Body of pancreas (tissue), 4 donors: ENCODE measurements around the gene SLC17A5. TPM values are rescaled to one million over a fixed set of nuclear protein-coding genes. Genes with fewer than 3 reads are reported as not detected.

Experiments used
- ATAC-seq: fragments of 150-250 bp; one replicate; pipeline ENCODE4 v1.9.1; 2016
- DNase-seq, 4 donors: peaks; one replicate each; pipeline ENCODE4 v3.0.0-alpha.2; 2019
- H3K27ac ChIP-seq, 4 donors: fragments of 200-600 bp; sonication (generic); 1 replicate in 3 of 4; 2 replicates in 1 of 4; pipeline versions ENCODE4 v1.5.1 to v1.6.1; 2016 to 2019; ENCODE audit warnings: mild to moderate bottlenecking in 1 of 4, mixed read lengths in 1 of 4, moderate library complexity in 1 of 4
- H3K27me3 ChIP-seq, 2 donors: fragments of 200-600 bp; sonication (generic); one replicate each; pipeline ENCODE4 v1.6.0; 2016; ENCODE audit warnings: mild to moderate bottlenecking in 1 of 2
- H3K36me3 ChIP-seq, 2 donors: fragments of 200-600 bp; sonication (generic); replicated peaks in 1 of 2; 2 replicates each; pipeline ENCODE4 v1.5.1; 2016; ENCODE audit warnings: low read depth in 2 of 2; ENCODE audit not compliant: insufficient read depth in 1 of 2
- H3K4me1 ChIP-seq: fragments of 200-600 bp; sonication (generic); one replicate; pipeline ENCODE4 v1.6.0; 2016
- H3K4me3 ChIP-seq, 2 donors: fragments of 200-600 bp; sonication (generic); 1 replicate in 1 of 2; 2 replicates in 1 of 2; pipeline ENCODE4 v1.5.1; 2016 to 2019
- H3K9me3 ChIP-seq, 3 donors: fragments of 200-600 bp; sonication (generic); 1 replicate in 2 of 3; 2 replicates in 1 of 3; pipeline ENCODE4 v1.5.1; 2016
- POLR2A ChIP-seq, 3 donors: fragments of 450-650 bp; IDR thresholded peaks; one replicate each; pipeline ENCODE4 v1.6.1; 2016; ENCODE audit warnings: antibody characterized with exemption in 3 of 3, mild to moderate bottlenecking in 2 of 3
- WGBS, 2 donors: methylation state at CpG; one replicate each; pipeline ENCODE4 v1.1.5; 2017; 5-methylcytosine and 5-hydroxymethylcytosine counted together
- intact Hi-C: fragments of 100-400 bp; cut with DNase I; formaldehyde crosslinking; loops from one replicate; pipeline ENCODE4 v1.15.1; 2023
- total RNA-seq, 2 donors: library from RNA; depleted of rRNA; stranded (reverse); fragments of >200 nt; gene quantifications; one replicate each; pipeline ENCODE4 v1.1.0, GENCODE V29; 2016
- TF ChIP-seq, protein P1 (sequence below), 7 experiments: fragments of 450-650 bp in 4 of 7; fragments of 200-600 bp in 3 of 7; sonication (generic) in 3 of 7; IDR thresholded peaks; one replicate each; pipeline ENCODE4 v1.5.1; 2016 to 2019; ENCODE audit warnings: antibody characterized with exemption in 7 of 7

The SLC17A5 gene, protein sequence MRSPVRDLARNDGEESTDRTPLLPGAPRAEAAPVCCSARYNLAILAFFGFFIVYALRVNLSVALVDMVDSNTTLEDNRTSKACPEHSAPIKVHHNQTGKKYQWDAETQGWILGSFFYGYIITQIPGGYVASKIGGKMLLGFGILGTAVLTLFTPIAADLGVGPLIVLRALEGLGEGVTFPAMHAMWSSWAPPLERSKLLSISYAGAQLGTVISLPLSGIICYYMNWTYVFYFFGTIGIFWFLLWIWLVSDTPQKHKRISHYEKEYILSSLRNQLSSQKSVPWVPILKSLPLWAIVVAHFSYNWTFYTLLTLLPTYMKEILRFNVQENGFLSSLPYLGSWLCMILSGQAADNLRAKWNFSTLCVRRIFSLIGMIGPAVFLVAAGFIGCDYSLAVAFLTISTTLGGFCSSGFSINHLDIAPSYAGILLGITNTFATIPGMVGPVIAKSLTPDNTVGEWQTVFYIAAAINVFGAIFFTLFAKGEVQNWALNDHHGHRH
- total RNA-seq: 10 to 100 TPM in 1 of 2 donors, 1 to 10 TPM in 1; 4.9 to 11.2 TPM

DNA sequence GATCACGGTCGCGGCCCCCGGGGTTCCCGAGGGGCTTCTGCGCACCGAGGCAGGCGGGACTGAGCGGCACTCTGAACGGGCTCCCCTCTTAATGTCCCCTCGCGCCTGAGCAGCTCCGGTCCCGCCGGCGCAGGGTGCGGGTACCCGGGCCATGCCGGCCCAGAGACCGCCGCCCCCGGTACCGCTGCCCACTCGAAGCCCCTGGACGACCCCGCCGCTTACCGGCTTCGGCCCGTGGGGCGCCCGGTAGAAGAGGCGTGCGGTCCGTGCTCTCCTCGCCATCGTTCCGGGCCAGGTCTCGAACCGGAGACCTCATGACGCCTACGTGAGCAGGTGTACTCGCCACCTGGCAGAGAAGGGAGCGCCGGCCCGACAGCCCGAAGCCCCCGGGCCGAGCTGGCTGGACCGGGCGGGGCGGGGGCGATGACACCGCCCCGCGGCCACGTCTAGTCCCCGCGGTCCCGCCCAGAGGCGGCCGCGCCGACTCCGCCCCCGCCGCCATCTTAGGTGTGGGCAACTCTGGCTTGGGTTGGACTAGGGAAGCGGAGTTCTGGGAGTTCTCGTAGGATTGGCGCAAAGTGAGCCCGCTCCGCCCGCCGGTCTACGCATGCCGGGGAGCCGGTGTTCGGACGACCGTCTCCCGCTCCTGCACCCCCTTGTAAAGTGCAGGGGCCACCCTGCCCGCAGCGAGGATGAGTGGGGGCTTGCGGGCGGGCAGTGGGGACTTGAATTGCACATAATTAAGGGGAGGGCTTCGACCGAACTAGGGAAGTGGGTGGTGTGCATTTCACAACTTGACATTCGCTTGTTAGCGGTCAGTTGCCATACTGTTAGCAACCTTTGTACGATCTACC lies at the start of gene SLC17A5:
Gene SLC17A5 (minus strand): TSS at position 422 of the 854 bp plus-strand sequence. CDS start 106 bp downstream, at position 316.
- no peaks in the 10 kb centered on the region for H3K9me3 ChIP-seq
- H3K27ac ChIP-seq: peak within 1 kb of the TSS; percentile 71 to 98 (median 92)
- intact Hi-C loops: no loop called here
- peak within 1 kb of the TSS; percentile 93 to 94 for H3K4me3 ChIP-seq
- ATAC-seq: peak; percentile 96
- WGBS, 2 donors: 0% methylated on average over 4 to 86 of the region's 90 CpGs
- TF ChIP-seq POLR2A (IDR thresholded peaks at IDR 0.05): peak; percentile 67 to 88 (median 85)
- TF ChIP-seq, protein P1, sequence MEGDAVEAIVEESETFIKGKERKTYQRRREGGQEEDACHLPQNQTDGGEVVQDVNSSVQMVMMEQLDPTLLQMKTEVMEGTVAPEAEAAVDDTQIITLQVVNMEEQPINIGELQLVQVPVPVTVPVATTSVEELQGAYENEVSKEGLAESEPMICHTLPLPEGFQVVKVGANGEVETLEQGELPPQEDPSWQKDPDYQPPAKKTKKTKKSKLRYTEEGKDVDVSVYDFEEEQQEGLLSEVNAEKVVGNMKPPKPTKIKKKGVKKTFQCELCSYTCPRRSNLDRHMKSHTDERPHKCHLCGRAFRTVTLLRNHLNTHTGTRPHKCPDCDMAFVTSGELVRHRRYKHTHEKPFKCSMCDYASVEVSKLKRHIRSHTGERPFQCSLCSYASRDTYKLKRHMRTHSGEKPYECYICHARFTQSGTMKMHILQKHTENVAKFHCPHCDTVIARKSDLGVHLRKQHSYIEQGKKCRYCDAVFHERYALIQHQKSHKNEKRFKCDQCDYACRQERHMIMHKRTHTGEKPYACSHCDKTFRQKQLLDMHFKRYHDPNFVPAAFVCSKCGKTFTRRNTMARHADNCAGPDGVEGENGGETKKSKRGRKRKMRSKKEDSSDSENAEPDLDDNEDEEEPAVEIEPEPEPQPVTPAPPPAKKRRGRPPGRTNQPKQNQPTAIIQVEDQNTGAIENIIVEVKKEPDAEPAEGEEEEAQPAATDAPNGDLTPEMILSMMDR (IDR thresholded peaks at IDR 0.05): peak in 1 of 7 experiments; percentile 3
- H3K27me3 ChIP-seq: no peaks in the 10 kb centered on the region
- peaks cover 9% of the 10 kb centered on the region for H3K4me1 ChIP-seq
- H3K36me3 ChIP-seq: no peaks in the 10 kb centered on the region
- DNase-seq: peak; percentile 93 to 97 (median 95)

DNA sequence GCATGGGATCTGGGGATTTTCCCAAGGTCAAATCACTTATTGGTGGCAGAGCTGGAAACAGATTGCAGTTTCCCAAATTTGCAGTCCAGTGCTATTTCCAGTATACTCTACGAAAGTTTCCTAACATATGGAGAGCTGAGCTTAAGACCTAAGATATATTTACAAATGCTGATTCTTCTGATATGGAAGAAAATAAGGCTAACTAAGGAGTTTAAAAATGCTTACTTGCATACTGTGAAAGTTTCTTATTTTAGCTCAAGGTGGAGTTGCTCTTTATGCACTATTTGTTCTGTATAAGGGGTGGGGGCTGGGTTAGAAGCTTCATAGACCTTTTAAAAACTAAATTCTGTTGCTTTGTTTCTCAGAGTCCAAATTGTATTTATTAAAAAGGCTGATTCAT lies 49.7 kb upstream of the SLC17A5 start:
- intact Hi-C loops: no loop called here
- no peaks in the 10 kb centered on the region for H3K36me3 ChIP-seq
- 24 to 36% methylated on average over 1 of the region's 1 CpG for WGBS, 2 donors
- no peak overlapping the region for H3K27ac ChIP-seq
- no peaks in the 10 kb centered on the region for H3K9me3 ChIP-seq
- DNase-seq (no peak), ATAC-seq (no peak)
- H3K4me3 ChIP-seq: no peak overlapping the region
- no peaks in the 10 kb centered on the region for H3K27me3 ChIP-seq
- no peaks in the 10 kb centered on the region for H3K4me1 ChIP-seq
- TF ChIP-seq, protein P1 (IDR thresholded peaks at IDR 0.05): no peak
- TF ChIP-seq POLR2A (IDR thresholded peaks at IDR 0.05): no peak

DNA sequence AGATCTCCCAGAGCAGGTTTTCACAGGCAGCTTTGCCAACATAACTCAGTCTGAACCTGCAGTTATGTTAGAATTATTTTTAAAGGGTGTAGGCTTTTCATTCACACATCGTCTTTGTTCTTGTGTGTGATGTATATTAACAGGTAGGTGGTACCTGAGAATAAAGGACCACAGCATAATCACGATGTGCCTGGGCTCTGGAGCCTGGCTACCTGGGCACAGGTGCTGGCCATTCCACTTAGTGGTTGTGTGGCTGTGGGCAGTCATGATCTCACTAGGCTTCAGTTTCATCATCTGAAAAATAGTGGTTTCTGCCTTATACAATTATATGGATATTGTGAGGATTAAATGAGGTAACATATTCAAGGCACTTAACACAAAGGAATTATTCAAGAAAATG lies 48.7 kb upstream of the SLC17A5 start:
- H3K27me3 ChIP-seq: no peaks in the 10 kb centered on the region

DNA sequence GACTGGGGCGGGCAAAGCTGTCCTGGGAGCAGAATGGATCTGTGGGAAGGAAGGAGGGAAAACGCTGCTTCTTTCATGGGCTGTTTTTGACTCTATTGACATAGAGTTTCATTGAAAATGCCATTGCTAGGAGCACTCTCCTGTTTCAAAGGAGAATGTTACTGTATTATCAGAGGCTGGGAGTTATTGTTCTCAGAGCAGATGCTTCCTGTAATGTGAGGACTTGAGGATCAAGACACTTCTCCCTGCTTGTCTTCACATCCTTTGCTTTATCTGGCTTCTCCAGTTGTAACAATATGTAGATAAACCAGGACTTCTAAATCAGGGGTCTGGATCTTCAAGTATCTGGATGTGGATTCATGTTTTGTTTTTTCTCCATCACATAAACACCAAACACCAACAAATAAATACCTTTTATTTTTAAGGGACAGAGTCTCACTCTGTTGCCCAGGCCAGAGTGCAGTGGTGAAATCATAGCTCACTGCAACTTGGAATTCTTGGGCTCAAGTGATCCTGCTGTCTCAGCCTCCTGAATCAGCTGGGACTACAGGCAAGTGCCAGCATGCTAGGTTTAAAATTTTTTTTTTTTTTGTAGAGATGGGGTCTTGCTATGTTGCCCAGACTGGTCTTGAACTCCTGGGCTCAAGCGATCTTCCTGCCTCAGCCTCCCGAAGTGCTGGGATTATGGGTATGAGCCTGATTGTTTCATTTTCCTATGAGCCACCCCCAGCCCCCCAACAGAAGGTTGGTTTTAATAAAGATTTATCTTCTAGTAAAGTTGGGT lies 46.1 kb upstream of the SLC17A5 start:
- no peak for TF ChIP-seq POLR2A (IDR thresholded peaks at IDR 0.05)
- TF ChIP-seq, protein P1 (IDR thresholded peaks at IDR 0.05): no peak
- Histone ChIP-seq H3K4me1 (peaks cover 9% of the 10 kb centered on the region), H3K36me3 (no peaks in the 10 kb centered on the region), H3K9me3 (no peaks in the 10 kb centered on the region), H3K4me3 (no peak overlapping the region), H3K27me3 (no peaks in the 10 kb centered on the region), H3K27ac (no peak overlapping the region)
- 77 to 81% methylated on average over 4 of the region's 4 CpGs for WGBS, 2 donors
- ATAC-seq (no peak), DNase-seq (no peak)
- intact Hi-C loops: no loop called here

More for the DNA sequence above, 48.7 kb upstream of the SLC17A5 start:
- H3K9me3 ChIP-seq: no peaks in the 10 kb centered on the region
- no peaks in the 10 kb centered on the region for H3K4me1 ChIP-seq
- H3K27ac ChIP-seq: no peak overlapping the region
- no peak overlapping the region for H3K4me3 ChIP-seq
- DNase-seq: no peak
- WGBS, 2 donors: 62 to 75% methylated on average over 2 of the region's 2 CpGs
- no peak for TF ChIP-seq POLR2A (IDR thresholded peaks at IDR 0.05)
- TF ChIP-seq, protein P1 (IDR thresholded peaks at IDR 0.05): no peak
- no peaks in the 10 kb centered on the region for H3K36me3 ChIP-seq
- ATAC-seq: no peak
- intact Hi-C loops: no loop called here
